HEK293T (cell line): ENCODE data around the gene SERTAD2.

Experiments
- BHLHE40 ChIP-seq: fragments of 450-650 bp; IDR thresholded peaks from 2 replicates; pipeline ENCODE4 v1.6.1; 2016; ENCODE audit warnings: mild to moderate bottlenecking, moderate library complexity, borderline replicate concordance
- FOXK2 ChIP-seq: fragments of 450-650 bp; IDR thresholded peaks from 2 replicates; pipeline ENCODE4 v1.6.1; 2016; ENCODE audit warnings: mild to moderate bottlenecking
- FOXM1 ChIP-seq: fragments of 450-650 bp; IDR thresholded peaks from 2 replicates; pipeline ENCODE4 v1.6.1; 2017; ENCODE audit warnings: mild to moderate bottlenecking, borderline replicate concordance

- TF ChIP-seq FOXM1 (no peak), BHLHE40 (no peak), FOXK2 (no peak)
These were observed 22.1 kb upstream of the SERTAD2 start for GRCh38 chr2:64675860-64676259.
